Left kidney (tissue), 1 donor: ENCODE measurements around the gene ZNF691. TPM values are rescaled to one million over a fixed set of nuclear protein-coding genes. Genes with fewer than 3 reads are reported as not detected.

Source experiments
- polyA plus RNA-seq: library from polyadenylated mRNA; unstranded; fragments of 120-200 nt; gene quantifications from one replicate; pipeline ENCODE4 v1.2.1, GENCODE V29; 2013; ENCODE audit not compliant: insufficient read length

ZNF691 gene
- polyA plus RNA-seq, 1 donor = 21.2 TPM

Other genes with a start within 250 kb of the ZNF691 start
- 59.6 TPM for gene PPIH, start 188.2 kb upstream of the ZNF691 start, polyA plus RNA-seq
- gene YBX1, start 164.2 kb upstream of the ZNF691 start, polyA plus RNA-seq = 630 TPM
- 83.3 TPM for gene CLDN19, start 106.4 kb upstream of the ZNF691 start, polyA plus RNA-seq
- gene P3H1, start 79.6 kb upstream of the ZNF691 start, polyA plus RNA-seq = 73.6 TPM
- 14.4 TPM for gene C1orf50, start 79.4 kb upstream of the ZNF691 start, polyA plus RNA-seq
- 1.3 TPM for gene TMEM269, start 61.6 kb upstream of the ZNF691 start, polyA plus RNA-seq
- gene ERMAP, start 29.5 kb upstream of the ZNF691 start, polyA plus RNA-seq = 26.7 TPM
- 60.0 TPM for gene SVBP, start 29.2 kb upstream of the ZNF691 start, polyA plus RNA-seq
- gene SLC2A1, start 112.3 kb downstream of the ZNF691 start, polyA plus RNA-seq = 31.7 TPM